Type B pancreatic cell (in vitro differentiated cells): Measurements from ENCODE around the gene MESP1. TPM values are rescaled to one million over a fixed set of nuclear protein-coding genes. Genes with fewer than 3 reads are reported as not detected.

ENCODE experiments used
- DNase-seq: peaks from one replicate; pipeline ENCODE4 v3.0.0; 2021; ENCODE audit warnings: mixed read lengths; ENCODE audit not compliant: unreplicated experiment; ENCODE audit errors: extremely low spot score
- H3K27ac Mint-ChIP-seq: 2 replicates; pipeline ENCODE4 v1.8.0; 2021; ENCODE audit warnings: mild to moderate bottlenecking, mixed read lengths
- H3K27me3 Mint-ChIP-seq: 2 replicates; pipeline ENCODE4 v1.8.0; 2021; ENCODE audit warnings: mixed read lengths
- H3K36me3 Mint-ChIP-seq: 2 replicates; pipeline ENCODE4 v1.8.0; 2021; ENCODE audit warnings: mixed read lengths
- H3K4me1 Mint-ChIP-seq: one replicate; pipeline ENCODE4 v1.8.0; 2021; ENCODE audit warnings: mixed read lengths; ENCODE audit not compliant: unreplicated experiment
- H3K4me3 Mint-ChIP-seq: 2 replicates; pipeline ENCODE4 v1.8.0; 2021; ENCODE audit warnings: mild to moderate bottlenecking, mixed read lengths
- H3K9me3 Mint-ChIP-seq: 2 replicates; pipeline ENCODE4 v1.8.0; 2021; ENCODE audit warnings: mixed read lengths
- CTCF ChIP-seq: fragments of 200-600 bp; sonication (generic); conservative IDR thresholded peaks from 2 replicates; pipeline ENCODE4 v1.5.0; 2021; ENCODE audit warnings: antibody characterized with exemption, mild to moderate bottlenecking
- total RNA-seq: library from RNA; stranded (reverse); gene quantifications from 2 replicates; pipeline ENCODE4 v1.2.1, GENCODE V29; 2021; ENCODE audit warnings: low replicate concordance

The MESP1 gene
- total RNA-seq, 1 donor from 2014 or later, result 2.1 TPM

GRCh38 chr15:89766357-89767311, 15.6 kb upstream of the MESP1 start:
- H3K36me3 Mint-ChIP-seq, result no peaks in the 10 kb centered on the region
- no peaks in the 10 kb centered on the region for H3K4me1 Mint-ChIP-seq
- H3K27ac Mint-ChIP-seq, result no peak overlapping the region
- no peak for TF ChIP-seq CTCF
- no peaks in the 10 kb centered on the region for H3K27me3 Mint-ChIP-seq
- DNase-seq, result no peak
- H3K4me3 Mint-ChIP-seq, result no peak overlapping the region
- no peaks in the 10 kb centered on the region for H3K9me3 Mint-ChIP-seq

- Mint-ChIP-seq H3K27me3 (no peaks in the 10 kb centered on the region), H3K36me3 (no peaks in the 10 kb centered on the region), H3K4me3 (no peak overlapping the region), H3K27ac (no peak overlapping the region), H3K4me1 (peaks cover 4% of the 10 kb centered on the region), H3K9me3 (no peaks in the 10 kb centered on the region)
- no peak for DNase-seq
- no peak for TF ChIP-seq CTCF
Measured at GRCh38 chr15:89765694-89766093, 14.6 kb upstream of the MESP1 start.

GRCh38 chr15:89761929-89762328, 10.9 kb upstream of the MESP1 start:
- TF ChIP-seq CTCF, result no peak
- Mint-ChIP-seq H3K36me3 (no peaks in the 10 kb centered on the region), H3K27me3 (no peaks in the 10 kb centered on the region), H3K4me1 (peaks cover 7% of the 10 kb centered on the region), H3K9me3 (no peaks in the 10 kb centered on the region), H3K4me3 (no peak overlapping the region), H3K27ac (no peak overlapping the region)
- DNase-seq, result no peak

GRCh38 chr15:89761009-89761831, 10.2 kb upstream of the MESP1 start:
- Mint-ChIP-seq H3K4me1 (peaks cover 7% of the 10 kb centered on the region), H3K27ac (no peak overlapping the region), H3K36me3 (no peaks in the 10 kb centered on the region), H3K9me3 (no peaks in the 10 kb centered on the region), H3K27me3 (no peaks in the 10 kb centered on the region), H3K4me3 (no peak overlapping the region)
- peak; percentile 4 for TF ChIP-seq CTCF
- DNase-seq, result no peak

- peak; percentile 94 for TF ChIP-seq CTCF
- no peaks in the 10 kb centered on the region for H3K27me3 Mint-ChIP-seq
- H3K9me3 Mint-ChIP-seq, result no peaks in the 10 kb centered on the region
- DNase-seq, result peak; percentile 86
- H3K27ac Mint-ChIP-seq, result no peak overlapping the region
- H3K36me3 Mint-ChIP-seq, result no peaks in the 10 kb centered on the region
- no peak overlapping the region for H3K4me3 Mint-ChIP-seq
- peaks cover 7% of the 10 kb centered on the region for H3K4me1 Mint-ChIP-seq
Measured at GRCh38 chr15:89760303-89761008, 9.4 kb upstream of the MESP1 start.
